ENCODE results near the gene ADH1C. TPM values are rescaled to one million over a fixed set of nuclear protein-coding genes. Genes with fewer than 3 reads are reported as not detected.
"Not testable (repeated sequence)": the region's sequence is repeated elsewhere in the genome, so short reads cannot be mapped to it uniquely, and the experiment has no call there.

ADH1C gene
- total RNA-seq, 2 experiments from 2014 or later = not detected

DNA sequence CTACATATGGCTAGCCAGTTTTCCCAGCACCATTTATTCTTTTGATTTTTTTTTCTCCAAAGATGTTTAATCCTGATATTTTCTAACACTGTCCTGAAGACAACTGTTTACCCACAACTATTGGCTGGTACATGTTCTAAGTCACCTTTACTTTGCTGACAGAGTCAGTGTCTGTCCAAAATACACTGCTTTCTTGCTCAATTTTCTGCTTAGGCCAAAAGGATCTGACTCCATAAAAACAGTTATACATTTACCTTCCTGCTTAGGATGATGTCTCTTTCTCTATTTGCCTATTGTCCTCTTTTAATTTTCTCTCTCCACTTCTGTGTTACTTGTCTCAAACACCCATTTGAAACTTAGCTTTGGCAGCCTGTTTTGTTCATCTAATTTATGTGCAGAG, 3.2 kb downstream of the ADH1C start:
- CTCF ChIA-PET = no interaction called here
- Mint-ChIP-seq H3K27ac (no peak overlapping the region), H3K36me3 (ENCODE audit: low read depth) (no peaks in the 10 kb centered on the region), H3K4me1 (ENCODE audit: low read depth) (no peaks in the 10 kb centered on the region), H3K9me3 (no peaks in the 10 kb centered on the region), H3K27me3 (ENCODE audit: low read depth) (peaks cover 8% of the 10 kb centered on the region), H3K4me3 (no peak overlapping the region)
- intact Hi-C loops (cut with micrococcal nuclease) = no loop called here
- no peak for DNase-seq

- H3K9me3 Mint-ChIP-seq; intact Hi-C loops (cut with micrococcal nuclease); H3K4me1 Mint-ChIP-seq (ENCODE audit: low read depth); DNase-seq; H3K27ac Mint-ChIP-seq; H3K27me3 Mint-ChIP-seq (ENCODE audit: low read depth); H3K4me3 Mint-ChIP-seq; CTCF ChIA-PET; H3K36me3 Mint-ChIP-seq (ENCODE audit: low read depth): not testable (repeated sequence)
These were observed 9.9 kb downstream of the ADH1C start for GRCh38 chr4:99342624-99343023.

DNA sequence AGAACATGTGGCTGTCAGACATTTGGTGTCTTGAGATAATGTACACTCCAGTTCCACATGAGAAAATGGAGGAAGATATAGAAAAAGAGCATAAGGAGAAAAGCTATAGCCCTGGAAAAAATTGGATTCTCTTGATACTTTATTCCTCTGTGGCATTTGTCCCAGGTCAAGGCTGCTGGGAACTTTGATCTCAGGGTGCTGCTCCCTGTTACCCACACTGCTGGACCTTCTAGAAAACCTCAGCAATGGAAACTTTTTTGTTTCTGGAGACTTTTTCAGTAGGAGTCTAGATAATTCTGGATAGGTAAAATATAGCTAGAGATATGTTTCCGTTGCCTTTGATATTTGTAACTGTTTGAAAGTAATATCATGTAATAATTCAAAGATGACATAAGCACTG, 11.1 kb downstream of the ADH1C start:
- Mint-ChIP-seq H3K27me3 (ENCODE audit: low read depth) (peaks cover 3% of the 10 kb centered on the region), H3K9me3 (no peaks in the 10 kb centered on the region), H3K4me1 (ENCODE audit: low read depth) (no peaks in the 10 kb centered on the region), H3K4me3 (no peak overlapping the region), H3K27ac (no peak overlapping the region), H3K36me3 (ENCODE audit: low read depth) (no peaks in the 10 kb centered on the region)
- no peak for DNase-seq
- intact Hi-C loops (cut with micrococcal nuclease) = no loop called here
- CTCF ChIA-PET = interaction anchor here (0.8 kb wide), 1 partner anchor 154 kb away, joined by 3 read pairs; no protein-coding TSS in a partner anchor

DNA sequence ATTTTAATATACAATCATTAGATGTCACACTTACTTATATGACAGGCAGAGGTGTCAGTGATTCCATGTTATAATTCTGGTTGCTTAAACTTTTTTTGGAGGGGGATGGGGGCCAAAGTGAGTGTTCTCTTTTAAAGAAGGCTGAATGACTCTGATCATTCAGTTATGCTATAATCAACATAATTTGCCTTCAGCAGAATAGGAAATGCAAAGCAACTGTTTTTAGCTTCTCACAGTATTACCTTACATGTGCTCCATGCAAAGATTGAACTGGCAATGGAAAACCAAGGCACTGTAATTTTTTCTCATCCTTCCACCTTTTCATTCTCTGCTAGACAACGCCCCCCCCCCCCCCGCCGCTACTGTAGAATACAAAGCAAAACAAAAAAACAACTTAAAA, 13.4 kb downstream of the ADH1C start:
- Mint-ChIP-seq H3K4me3 (no peak overlapping the region), H3K4me1 (ENCODE audit: low read depth) (no peaks in the 10 kb centered on the region), H3K27me3 (ENCODE audit: low read depth) (peaks cover 8% of the 10 kb centered on the region), H3K27ac (no peak overlapping the region), H3K9me3 (no peaks in the 10 kb centered on the region), H3K36me3 (ENCODE audit: low read depth) (no peaks in the 10 kb centered on the region)
- no peak for DNase-seq
- intact Hi-C loops (cut with micrococcal nuclease) = no loop called here
- CTCF ChIA-PET = no interaction called here

- Mint-ChIP-seq H3K27me3 (ENCODE audit: low read depth) (peaks cover 8% of the 10 kb centered on the region), H3K27ac (no peak overlapping the region), H3K9me3 (no peaks in the 10 kb centered on the region), H3K4me3 (no peak overlapping the region), H3K36me3 (ENCODE audit: low read depth) (no peaks in the 10 kb centered on the region), H3K4me1 (ENCODE audit: low read depth) (no peaks in the 10 kb centered on the region)
- intact Hi-C loops (cut with micrococcal nuclease) = no loop called here
- no peak for DNase-seq
- CTCF ChIA-PET = no interaction called here
These were observed 16.0 kb downstream of the ADH1C start for GRCh38 chr4:99336553-99336952.

DNA sequence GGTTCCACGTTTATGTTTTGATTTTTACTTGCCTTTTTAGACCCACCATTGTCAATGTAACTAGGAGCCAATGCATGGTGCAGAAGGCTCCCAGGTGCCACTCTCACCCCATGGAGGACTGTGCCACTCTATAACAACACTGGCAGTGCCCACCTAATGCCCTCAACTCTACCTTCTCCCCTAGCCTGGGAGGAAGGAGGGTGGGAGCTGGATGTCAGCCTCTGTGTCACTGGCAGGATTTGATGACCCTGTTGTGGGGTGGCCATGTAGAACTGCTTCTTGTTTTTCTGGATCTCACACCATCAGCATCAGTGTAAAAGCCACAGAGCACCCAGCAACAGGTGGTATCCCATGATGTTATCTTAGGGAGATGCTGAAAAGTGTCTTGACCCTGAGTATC, 17.7 kb downstream of the ADH1C start:
- H3K4me1 Mint-ChIP-seq (ENCODE audit: low read depth) = no peaks in the 10 kb centered on the region
- no peaks in the 10 kb centered on the region for H3K36me3 Mint-ChIP-seq (ENCODE audit: low read depth)
- H3K27ac Mint-ChIP-seq = no peak overlapping the region
- H3K4me3 Mint-ChIP-seq = no peak overlapping the region
- CTCF ChIA-PET = no interaction called here
- peaks cover 8% of the 10 kb centered on the region for H3K27me3 Mint-ChIP-seq (ENCODE audit: low read depth)
- intact Hi-C loops (cut with micrococcal nuclease) = no loop called here
- H3K9me3 Mint-ChIP-seq = no peaks in the 10 kb centered on the region
- DNase-seq = no peak

- H3K36me3 Mint-ChIP-seq (ENCODE audit: low read depth) = no peaks in the 10 kb centered on the region
- CTCF ChIA-PET = no interaction called here
- H3K27me3 Mint-ChIP-seq (ENCODE audit: low read depth) = peaks cover 5% of the 10 kb centered on the region
- H3K27ac Mint-ChIP-seq = no peak overlapping the region
- no peaks in the 10 kb centered on the region for H3K4me1 Mint-ChIP-seq (ENCODE audit: low read depth)
- no peak overlapping the region for H3K4me3 Mint-ChIP-seq
- DNase-seq = no peak
- H3K9me3 Mint-ChIP-seq = peaks cover 4% of the 10 kb centered on the region
- intact Hi-C loops (cut with micrococcal nuclease) = no loop called here
These were observed 21.9 kb downstream of the ADH1C start for GRCh38 chr4:99330648-99331047.

DNA sequence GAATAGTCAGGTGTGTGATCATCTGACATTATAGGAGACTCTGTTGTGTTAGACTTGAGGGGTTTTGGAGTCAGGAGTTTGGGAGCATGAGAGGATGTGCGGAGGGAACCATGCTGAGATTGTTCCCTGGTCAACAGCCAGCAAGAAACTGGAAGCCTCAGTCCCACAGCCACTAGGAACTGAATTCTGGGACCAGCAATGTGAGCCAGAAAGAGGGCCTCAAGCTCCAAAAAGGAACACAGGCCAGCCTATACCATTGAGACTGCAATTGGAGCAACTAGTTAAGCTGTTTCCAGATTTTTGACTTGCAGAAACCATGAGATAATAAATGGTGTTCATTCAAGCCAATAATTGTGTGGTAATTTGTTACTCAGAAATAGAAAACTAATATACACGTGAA, 22.7 kb downstream of the ADH1C start:
- DNase-seq = no peak
- peaks cover 4% of the 10 kb centered on the region for H3K9me3 Mint-ChIP-seq
- no peaks in the 10 kb centered on the region for H3K4me1 Mint-ChIP-seq (ENCODE audit: low read depth)
- no peak overlapping the region for H3K27ac Mint-ChIP-seq
- CTCF ChIA-PET = no interaction called here
- no peak overlapping the region for H3K4me3 Mint-ChIP-seq
- intact Hi-C loops (cut with micrococcal nuclease) = no loop called here
- no peaks in the 10 kb centered on the region for H3K27me3 Mint-ChIP-seq (ENCODE audit: low read depth)
- no peaks in the 10 kb centered on the region for H3K36me3 Mint-ChIP-seq (ENCODE audit: low read depth)

DNA sequence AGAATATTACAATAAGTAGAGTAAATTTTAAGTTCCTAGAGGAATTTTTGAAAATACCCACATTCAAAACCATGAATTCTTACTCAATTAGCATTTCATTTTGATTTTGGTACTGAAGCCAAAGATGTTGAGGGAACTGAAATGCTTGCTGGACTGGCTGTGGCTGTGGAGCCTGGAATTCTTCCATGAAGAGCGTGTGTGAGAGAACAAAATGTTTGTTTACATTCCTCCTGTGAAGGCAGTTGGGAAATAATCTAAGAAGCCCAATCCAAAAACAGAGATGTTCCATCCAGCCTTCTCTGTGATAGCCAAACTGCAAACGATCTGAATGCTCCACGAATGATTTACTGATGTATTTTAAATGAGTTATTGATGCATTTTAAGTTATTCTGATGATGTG, 27.6 kb downstream of the ADH1C start:
- intact Hi-C loops (cut with micrococcal nuclease) = no loop called here
- H3K27ac Mint-ChIP-seq = no peak overlapping the region

GRCh38 chr4:99324361-99324760, 28.2 kb downstream of the ADH1C start:
- H3K27me3 Mint-ChIP-seq (ENCODE audit: low read depth) = peaks cover 3% of the 10 kb centered on the region
- CTCF ChIA-PET = no interaction called here
- H3K9me3 Mint-ChIP-seq = peaks cover 4% of the 10 kb centered on the region
- no peak overlapping the region for H3K4me3 Mint-ChIP-seq
- no peak for DNase-seq
- H3K4me1 Mint-ChIP-seq (ENCODE audit: low read depth) = no peaks in the 10 kb centered on the region
- no peaks in the 10 kb centered on the region for H3K36me3 Mint-ChIP-seq (ENCODE audit: low read depth)
- no peak overlapping the region for H3K27ac Mint-ChIP-seq
- intact Hi-C loops (cut with micrococcal nuclease) = no loop called here

More for the DNA sequence above, 27.6 kb downstream of the ADH1C start:
- CTCF ChIA-PET = no interaction called here
- Mint-ChIP-seq H3K27me3 (ENCODE audit: low read depth) (peaks cover 3% of the 10 kb centered on the region), H3K4me3 (no peak overlapping the region), H3K4me1 (ENCODE audit: low read depth) (no peaks in the 10 kb centered on the region), H3K9me3 (peaks cover 4% of the 10 kb centered on the region), H3K36me3 (ENCODE audit: low read depth) (no peaks in the 10 kb centered on the region)
- no peak for DNase-seq

- H3K27me3 Mint-ChIP-seq (ENCODE audit: low read depth) = peaks cover 3% of the 10 kb centered on the region
- CTCF ChIA-PET = no interaction called here
- intact Hi-C loops (cut with micrococcal nuclease) = no loop called here
These were observed 28.8 kb downstream of the ADH1C start for GRCh38 chr4:99323756-99324155.

GRCh38 chr4:99321241-99322191, 31.0 kb downstream of the ADH1C start, which contains the start of gene ADH1B:
Gene ADH1B, minus strand, starts transcription at chr4:99321401. Its CDS starts 70 bp downstream, at chr4:99321331.
- Mint-ChIP-seq H3K27me3 (ENCODE audit: low read depth) (peaks cover 10% of the 10 kb centered on the region), H3K9me3 (no peaks in the 10 kb centered on the region), H3K36me3 (ENCODE audit: low read depth) (no peaks in the 10 kb centered on the region), H3K4me1 (ENCODE audit: low read depth) (no peaks in the 10 kb centered on the region), H3K27ac (no peak within 1 kb of the TSS), H3K4me3 (no peak within 1 kb of the TSS)
- intact Hi-C loops (cut with micrococcal nuclease) = no loop called here
- no peak for DNase-seq
- CTCF ChIA-PET = no interaction called here

More at GRCh38 chr4:99323756-99324155, 28.8 kb downstream of the ADH1C start:
- Mint-ChIP-seq H3K4me1 (ENCODE audit: low read depth) (no peaks in the 10 kb centered on the region), H3K27ac (no peak overlapping the region), H3K9me3 (peaks cover 4% of the 10 kb centered on the region), H3K36me3 (ENCODE audit: low read depth) (no peaks in the 10 kb centered on the region), H3K4me3 (no peak overlapping the region)
- DNase-seq = no peak

GRCh38 chr4:99317811-99318210, 34.7 kb downstream of the ADH1C start:
- H3K36me3 Mint-ChIP-seq (ENCODE audit: low read depth); H3K27ac Mint-ChIP-seq; H3K4me3 Mint-ChIP-seq; CTCF ChIA-PET; intact Hi-C loops (cut with micrococcal nuclease); H3K4me1 Mint-ChIP-seq (ENCODE audit: low read depth); DNase-seq; H3K9me3 Mint-ChIP-seq: not testable (repeated sequence)
- H3K27me3 Mint-ChIP-seq (ENCODE audit: low read depth) = peaks cover 10% of the 10 kb centered on the region
